GM23338 (cell line): Measurements from ENCODE around the gene WRNIP1. TPM values are rescaled to one million over a fixed set of nuclear protein-coding genes. Genes with fewer than 3 reads are reported as not detected.

Experiments
- ATAC-seq: fragments of 200-7000 bp; cut with Tn5 transposase; 3 replicates; pipeline ENCODE4 v1.9.1; 2020
- DNase-seq: peaks from one replicate; pipeline ENCODE4 v3.0.0-alpha.2; 2015; ENCODE audit warnings: low spot score
- H2AFZ ChIP-seq: fragments of 200-600 bp; sonication (generic); 2 replicates; pipeline ENCODE4 v1.8.0; 2016; ENCODE audit warnings: antibody characterized with exemption, mild to moderate bottlenecking, moderate library complexity
- H3F3A ChIP-seq: fragments of 200-600 bp; sonication (generic); replicated peaks from 2 replicates; pipeline ENCODE4 v1.8.0; 2017; ENCODE audit warnings: antibody characterized with exemption, mixed run types, low read depth
- H3K27ac ChIP-seq: fragments of 200-600 bp; sonication (generic); 2 replicates; pipeline ENCODE4 v1.6.1; 2016; ENCODE audit warnings: low read depth
- H3K27me3 ChIP-seq: fragments of 200-600 bp; sonication (generic); 2 replicates; pipeline ENCODE4 v1.8.0; 2016; ENCODE audit warnings: mild to moderate bottlenecking, mixed run types, moderate library complexity; ENCODE audit not compliant: insufficient read depth
- H3K36me3 ChIP-seq: fragments of 200-600 bp; sonication (generic); 2 replicates; pipeline ENCODE4 v1.8.0; 2016; ENCODE audit warnings: mild to moderate bottlenecking; ENCODE audit not compliant: insufficient read depth
- H3K4me1 ChIP-seq: fragments of 200-600 bp; sonication (generic); 2 replicates; pipeline ENCODE4 v1.8.0; 2016; ENCODE audit warnings: mild to moderate bottlenecking, moderate library complexity; ENCODE audit not compliant: insufficient read depth
- H3K4me2 ChIP-seq: fragments of 200-600 bp; sonication (generic); 2 replicates; pipeline ENCODE4 v1.7.1; 2017; ENCODE audit warnings: mixed run types
- H3K4me3 ChIP-seq: fragments of 200-600 bp; sonication (generic); 2 replicates; pipeline ENCODE4 v1.6.1; 2016; ENCODE audit warnings: mixed run types
- H3K79me2 ChIP-seq: fragments of 200-600 bp; sonication (generic); replicated peaks from 2 replicates; pipeline ENCODE4 v1.8.0; 2017; ENCODE audit warnings: mild to moderate bottlenecking; ENCODE audit not compliant: insufficient read depth
- H3K9me2 ChIP-seq: fragments of 200-600 bp; sonication (generic); 2 replicates; pipeline ENCODE4 v1.8.0; 2017; ENCODE audit not compliant: insufficient read depth
- H4K20me1 ChIP-seq: fragments of 200-600 bp; sonication (generic); replicated peaks from 2 replicates; pipeline ENCODE4 v1.8.0; 2017; ENCODE audit warnings: mild to moderate bottlenecking; ENCODE audit not compliant: insufficient read depth
- H3K27ac Mint-ChIP-seq: 2 replicates; pipeline ENCODE4 v1.8.0; 2020; ENCODE audit warnings: inconsistent platforms, mild to moderate bottlenecking, moderate library complexity, mixed read lengths
- H3K27me3 Mint-ChIP-seq: 3 replicates; pipeline ENCODE4 v1.8.0; 2022; ENCODE audit warnings: low read depth, mild to moderate bottlenecking, moderate library complexity, mixed read lengths, inconsistent platforms; ENCODE audit not compliant: insufficient read depth, poor library complexity
- H3K36me3 Mint-ChIP-seq: 3 replicates; pipeline ENCODE4 v1.8.0; 2021; ENCODE audit warnings: low read depth, mild to moderate bottlenecking, inconsistent platforms, moderate library complexity, mixed read lengths
- H3K4me1 Mint-ChIP-seq: 3 replicates; pipeline ENCODE4 v1.8.0; 2020; ENCODE audit warnings: mild to moderate bottlenecking, inconsistent platforms, mixed read lengths
- H3K4me3 Mint-ChIP-seq: 3 replicates; pipeline ENCODE4 v1.8.0; 2021; ENCODE audit warnings: moderate library complexity, mild to moderate bottlenecking, inconsistent platforms, mixed read lengths
- H3K9me3 Mint-ChIP-seq: 3 replicates; pipeline ENCODE4 v1.8.0; 2020; ENCODE audit warnings: moderate library complexity, mild to moderate bottlenecking, inconsistent platforms, mixed read lengths
- CREB1 ChIP-seq: fragments of 250-450 bp; sonication (Bioruptor Pico); IDR thresholded peaks from 2 replicates; pipeline ENCODE4 v1.5.0; 2020; ENCODE audit warnings: low read depth, mild to moderate bottlenecking, moderate library complexity
- CTCF ChIP-seq, 2 experiments: fragments of 200-600 bp in 1 of 2; sonication (generic) in 1 of 2; conservative IDR thresholded peaks; 2 replicates each; pipeline versions ENCODE4 v1.5.1 to v1.6.1; 2016 to 2017; ENCODE audit warnings: antibody characterized with exemption in 2 of 2, low read depth in 2 of 2, mild to moderate bottlenecking in 2 of 2, moderate library complexity in 1 of 2
- ETS1 ChIP-seq: IDR thresholded peaks from 2 replicates; pipeline ENCODE4 v1.6.1; 2016; ENCODE audit warnings: antibody characterized with exemption
- EZH2 ChIP-seq: fragments of 200-600 bp; sonication (generic); IDR thresholded peaks from one replicate; pipeline ENCODE4 v1.8.0; 2017; ENCODE audit warnings: antibody characterized with exemption, mild to moderate bottlenecking, low read depth; ENCODE audit not compliant: unreplicated experiment
- EZH2phosphoT487 ChIP-seq: fragments of 200-600 bp; sonication (generic); IDR thresholded peaks from one replicate; pipeline ENCODE4 v1.8.1; 2018; ENCODE audit warnings: antibody characterized with exemption; ENCODE audit not compliant: unreplicated experiment
- JUNB ChIP-seq: IDR thresholded peaks from one replicate; pipeline ENCODE4 v1.6.1; 2016; ENCODE audit warnings: antibody characterized with exemption; ENCODE audit not compliant: unreplicated experiment
- NANOG ChIP-seq: IDR thresholded peaks from 2 replicates; pipeline ENCODE4 v1.6.1; 2016; ENCODE audit warnings: antibody characterized with exemption, borderline replicate concordance
- POLR2AphosphoS5 ChIP-seq: IDR thresholded peaks from 2 replicates; pipeline ENCODE4 v1.6.1; 2016; ENCODE audit warnings: antibody characterized with exemption, low read depth
- STAT1 ChIP-seq: IDR thresholded peaks from one replicate; pipeline ENCODE4 v1.6.1; 2016; ENCODE audit warnings: antibody characterized with exemption; ENCODE audit not compliant: unreplicated experiment
- ZNF114 ChIP-seq: fragments of 250-450 bp; sonication (Bioruptor Pico); IDR thresholded peaks from 2 replicates; pipeline ENCODE4 v1.5.0; 2020; ENCODE audit warnings: mild to moderate bottlenecking, moderate library complexity
- ZNF331 ChIP-seq: fragments of 250-450 bp; sonication (Bioruptor Pico); IDR thresholded peaks from 2 replicates; pipeline ENCODE4 v1.5.0; 2020; ENCODE audit warnings: low read depth, mild to moderate bottlenecking, moderate library complexity
- polyA plus RNA-seq: library from polyadenylated mRNA; unstranded; fragments of >200 nt; fragmentation: Nextera tagmentation; extraction: Ambion mirVana; gene quantifications from 2 replicates; pipeline ENCODE4 v1.2.1, GENCODE V29; 2016
- total RNA-seq: library from RNA; depleted of rRNA; stranded (reverse); fragments of >200 nt; shearing (Covaris generic); gene quantifications from 2 replicates; pipeline ENCODE4 v1.2.3, GENCODE V29; 2014
- TF ChIP-seq, protein P1 (sequence below): fragments of 250-450 bp; sonication (Bioruptor Pico); IDR thresholded peaks from 2 replicates; pipeline ENCODE4 v1.5.0; 2020; ENCODE audit warnings: mild to moderate bottlenecking, moderate library complexity
- TF ChIP-seq, protein P2 (sequence below): IDR thresholded peaks from one replicate; pipeline ENCODE4 v1.6.1; 2018; ENCODE audit warnings: antibody characterized with exemption; ENCODE audit not compliant: unreplicated experiment

Gene WRNIP1
- total and polyA plus RNA-seq, 2 experiments from 2014 or later = 27.6 to 66.0 TPM

DNA sequence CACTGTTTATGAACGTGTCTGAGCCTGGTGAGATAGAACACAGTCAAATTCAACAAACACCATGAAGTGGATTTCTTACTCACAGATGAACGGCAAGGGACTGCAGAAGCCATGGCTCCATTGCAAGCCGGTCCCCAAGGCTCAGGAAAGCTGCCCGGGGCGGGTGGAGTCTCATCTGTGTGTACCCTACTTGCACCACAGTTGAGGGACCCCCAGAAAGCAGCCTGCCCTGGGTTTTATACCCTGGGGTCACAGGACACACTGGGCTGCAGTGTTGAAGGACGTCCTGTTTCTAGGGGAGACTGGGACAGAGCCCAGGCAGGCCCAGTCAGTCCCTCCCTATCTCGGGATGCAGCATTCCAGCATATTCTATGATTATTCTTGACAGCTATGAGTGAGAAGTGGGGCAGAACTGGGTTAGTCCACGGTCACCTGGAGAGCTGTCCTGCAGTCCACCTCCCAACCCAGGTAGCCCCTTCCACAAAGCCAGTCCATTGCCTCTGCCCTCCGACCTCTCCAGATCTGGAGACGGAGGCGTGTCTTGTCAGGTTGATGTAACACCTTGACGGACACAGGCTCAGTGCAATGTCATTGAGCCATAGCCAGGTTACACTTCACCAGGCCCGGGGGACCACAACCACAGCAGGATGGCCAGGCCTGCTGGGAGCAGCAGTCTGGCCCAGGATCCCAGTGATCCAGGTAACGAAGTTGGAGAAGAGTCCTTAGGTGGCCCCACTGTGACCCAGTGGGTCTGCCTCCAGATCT lies 35.5 kb downstream of the WRNIP1 start:
- TF ChIP-seq, protein P1, sequence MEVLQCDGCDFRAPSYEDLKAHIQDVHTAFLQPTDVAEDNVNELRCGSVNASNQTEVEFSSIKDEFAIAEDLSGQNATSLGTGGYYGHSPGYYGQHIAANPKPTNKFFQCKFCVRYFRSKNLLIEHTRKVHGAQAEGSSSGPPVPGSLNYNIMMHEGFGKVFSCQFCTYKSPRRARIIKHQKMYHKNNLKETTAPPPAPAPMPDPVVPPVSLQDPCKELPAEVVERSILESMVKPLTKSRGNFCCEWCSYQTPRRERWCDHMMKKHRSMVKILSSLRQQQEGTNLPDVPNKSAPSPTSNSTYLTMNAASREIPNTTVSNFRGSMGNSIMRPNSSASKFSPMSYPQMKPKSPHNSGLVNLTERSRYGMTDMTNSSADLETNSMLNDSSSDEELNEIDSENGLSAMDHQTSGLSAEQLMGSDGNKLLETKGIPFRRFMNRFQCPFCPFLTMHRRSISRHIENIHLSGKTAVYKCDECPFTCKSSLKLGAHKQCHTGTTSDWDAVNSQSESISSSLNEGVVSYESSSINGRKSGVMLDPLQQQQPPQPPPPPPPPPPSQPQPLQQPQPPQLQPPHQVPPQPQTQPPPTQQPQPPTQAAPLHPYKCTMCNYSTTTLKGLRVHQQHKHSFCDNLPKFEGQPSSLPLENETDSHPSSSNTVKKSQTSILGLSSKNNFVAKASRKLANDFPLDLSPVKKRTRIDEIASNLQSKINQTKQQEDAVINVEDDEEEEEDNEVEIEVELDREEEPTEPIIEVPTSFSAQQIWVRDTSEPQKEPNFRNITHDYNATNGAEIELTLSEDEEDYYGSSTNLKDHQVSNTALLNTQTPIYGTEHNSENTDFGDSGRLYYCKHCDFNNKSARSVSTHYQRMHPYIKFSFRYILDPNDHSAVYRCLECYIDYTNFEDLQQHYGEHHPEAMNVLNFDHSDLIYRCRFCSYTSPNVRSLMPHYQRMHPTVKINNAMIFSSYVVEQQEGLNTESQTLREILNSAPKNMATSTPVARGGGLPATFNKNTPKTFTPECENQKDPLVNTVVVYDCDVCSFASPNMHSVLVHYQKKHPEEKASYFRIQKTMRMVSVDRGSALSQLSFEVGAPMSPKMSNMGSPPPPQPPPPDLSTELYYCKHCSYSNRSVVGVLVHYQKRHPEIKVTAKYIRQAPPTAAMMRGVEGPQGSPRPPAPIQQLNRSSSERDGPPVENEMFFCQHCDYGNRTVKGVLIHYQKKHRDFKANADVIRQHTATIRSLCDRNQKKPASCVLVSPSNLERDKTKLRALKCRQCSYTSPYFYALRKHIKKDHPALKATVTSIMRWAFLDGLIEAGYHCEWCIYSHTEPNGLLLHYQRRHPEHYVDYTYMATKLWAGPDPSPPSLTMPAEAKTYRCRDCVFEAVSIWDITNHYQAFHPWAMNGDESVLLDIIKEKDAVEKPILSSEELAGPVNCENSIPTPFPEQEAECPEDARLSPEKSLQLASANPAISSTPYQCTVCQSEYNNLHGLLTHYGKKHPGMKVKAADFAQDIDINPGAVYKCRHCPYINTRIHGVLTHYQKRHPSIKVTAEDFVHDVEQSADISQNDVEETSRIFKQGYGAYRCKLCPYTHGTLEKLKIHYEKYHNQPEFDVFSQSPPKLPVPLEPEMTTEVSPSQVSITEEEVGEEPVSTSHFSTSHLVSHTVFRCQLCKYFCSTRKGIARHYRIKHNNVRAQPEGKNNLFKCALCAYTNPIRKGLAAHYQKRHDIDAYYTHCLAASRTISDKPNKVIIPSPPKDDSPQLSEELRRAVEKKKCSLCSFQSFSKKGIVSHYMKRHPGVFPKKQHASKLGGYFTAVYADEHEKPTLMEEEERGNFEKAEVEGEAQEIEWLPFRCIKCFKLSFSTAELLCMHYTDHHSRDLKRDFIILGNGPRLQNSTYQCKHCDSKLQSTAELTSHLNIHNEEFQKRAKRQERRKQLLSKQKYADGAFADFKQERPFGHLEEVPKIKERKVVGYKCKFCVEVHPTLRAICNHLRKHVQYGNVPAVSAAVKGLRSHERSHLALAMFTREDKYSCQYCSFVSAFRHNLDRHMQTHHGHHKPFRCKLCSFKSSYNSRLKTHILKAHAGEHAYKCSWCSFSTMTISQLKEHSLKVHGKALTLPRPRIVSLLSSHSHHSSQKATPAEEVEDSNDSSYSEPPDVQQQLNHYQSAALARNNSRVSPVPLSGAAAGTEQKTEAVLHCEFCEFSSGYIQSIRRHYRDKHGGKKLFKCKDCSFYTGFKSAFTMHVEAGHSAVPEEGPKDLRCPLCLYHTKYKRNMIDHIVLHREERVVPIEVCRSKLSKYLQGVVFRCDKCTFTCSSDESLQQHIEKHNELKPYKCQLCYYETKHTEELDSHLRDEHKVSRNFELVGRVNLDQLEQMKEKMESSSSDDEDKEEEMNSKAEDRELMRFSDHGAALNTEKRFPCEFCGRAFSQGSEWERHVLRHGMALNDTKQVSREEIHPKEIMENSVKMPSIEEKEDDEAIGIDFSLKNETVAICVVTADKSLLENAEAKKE (CRISPR knock-in tag) = no peak
- TF ChIP-seq NANOG (no peak), ETS1 (no peak), ZNF331 (CRISPR knock-in tag) (no peak), JUNB (no peak), EZH2phosphoT487 (no peak), STAT1 (no peak), CREB1 (CRISPR knock-in tag) (no peak), POLR2AphosphoS5 (no peak), EZH2 (no peak), ZNF114 (no peak), CTCF (conservative IDR thresholded peaks at IDR 0.05; ENCODE audit: low read depth in 2 of 2) (no peak)
- TF ChIP-seq, protein P2, sequence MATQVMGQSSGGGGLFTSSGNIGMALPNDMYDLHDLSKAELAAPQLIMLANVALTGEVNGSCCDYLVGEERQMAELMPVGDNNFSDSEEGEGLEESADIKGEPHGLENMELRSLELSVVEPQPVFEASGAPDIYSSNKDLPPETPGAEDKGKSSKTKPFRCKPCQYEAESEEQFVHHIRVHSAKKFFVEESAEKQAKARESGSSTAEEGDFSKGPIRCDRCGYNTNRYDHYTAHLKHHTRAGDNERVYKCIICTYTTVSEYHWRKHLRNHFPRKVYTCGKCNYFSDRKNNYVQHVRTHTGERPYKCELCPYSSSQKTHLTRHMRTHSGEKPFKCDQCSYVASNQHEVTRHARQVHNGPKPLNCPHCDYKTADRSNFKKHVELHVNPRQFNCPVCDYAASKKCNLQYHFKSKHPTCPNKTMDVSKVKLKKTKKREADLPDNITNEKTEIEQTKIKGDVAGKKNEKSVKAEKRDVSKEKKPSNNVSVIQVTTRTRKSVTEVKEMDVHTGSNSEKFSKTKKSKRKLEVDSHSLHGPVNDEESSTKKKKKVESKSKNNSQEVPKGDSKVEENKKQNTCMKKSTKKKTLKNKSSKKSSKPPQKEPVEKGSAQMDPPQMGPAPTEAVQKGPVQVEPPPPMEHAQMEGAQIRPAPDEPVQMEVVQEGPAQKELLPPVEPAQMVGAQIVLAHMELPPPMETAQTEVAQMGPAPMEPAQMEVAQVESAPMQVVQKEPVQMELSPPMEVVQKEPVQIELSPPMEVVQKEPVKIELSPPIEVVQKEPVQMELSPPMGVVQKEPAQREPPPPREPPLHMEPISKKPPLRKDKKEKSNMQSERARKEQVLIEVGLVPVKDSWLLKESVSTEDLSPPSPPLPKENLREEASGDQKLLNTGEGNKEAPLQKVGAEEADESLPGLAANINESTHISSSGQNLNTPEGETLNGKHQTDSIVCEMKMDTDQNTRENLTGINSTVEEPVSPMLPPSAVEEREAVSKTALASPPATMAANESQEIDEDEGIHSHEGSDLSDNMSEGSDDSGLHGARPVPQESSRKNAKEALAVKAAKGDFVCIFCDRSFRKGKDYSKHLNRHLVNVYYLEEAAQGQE = no peak
- Histone ChIP-seq H3K27ac (no peak overlapping the region), H3F3A (no peaks in the 10 kb centered on the region), H3K79me2 (no peaks in the 10 kb centered on the region), H3K4me1 (no peaks in the 10 kb centered on the region), H4K20me1 (no peaks in the 10 kb centered on the region), H2AFZ (no peak overlapping the region), H3K9me2 (no peaks in the 10 kb centered on the region), H3K27me3 (no peaks in the 10 kb centered on the region), H3K4me3 (no peak overlapping the region), H3K36me3 (no peaks in the 10 kb centered on the region), H3K4me2 (no peak overlapping the region)
- H3K9me3 Mint-ChIP-seq = peaks cover 2% of the 10 kb centered on the region; the same call in 2 of the 3 replicates
- ATAC-seq = no peak
- no peak overlapping the region for H3K4me3 Mint-ChIP-seq
- peaks cover 8% of the 10 kb centered on the region for H3K27me3 Mint-ChIP-seq
- H3K27ac Mint-ChIP-seq = no peak overlapping the region
- peaks cover 15% of the 10 kb centered on the region for H3K4me1 Mint-ChIP-seq
- 0 out of 3 replicates have a peak, but pooled peaks cover 2% of the 10 kb centered on the region for H3K36me3 Mint-ChIP-seq
- no peak for DNase-seq
